Lower leg skin (tissue), 3 donors: ENCODE data around the gene EIF4EBP2.

Experiments used
- POLR2A ChIP-seq, 2 donors: fragments of 450-650 bp; IDR thresholded peaks; one replicate each; pipeline ENCODE4 v1.6.1; 2016 to 2017; ENCODE audit warnings: antibody characterized with exemption in 2 of 2, mild to moderate bottlenecking in 1 of 2, moderate library complexity in 1 of 2
- TF ChIP-seq, protein P1 (sequence below), 3 donors: fragments of 450-650 bp; IDR thresholded peaks; one replicate each; pipeline ENCODE4 v1.5.1; 2016; ENCODE audit warnings: antibody characterized with exemption in 3 of 3, mild to moderate bottlenecking in 3 of 3, moderate library complexity in 2 of 3

DNA sequence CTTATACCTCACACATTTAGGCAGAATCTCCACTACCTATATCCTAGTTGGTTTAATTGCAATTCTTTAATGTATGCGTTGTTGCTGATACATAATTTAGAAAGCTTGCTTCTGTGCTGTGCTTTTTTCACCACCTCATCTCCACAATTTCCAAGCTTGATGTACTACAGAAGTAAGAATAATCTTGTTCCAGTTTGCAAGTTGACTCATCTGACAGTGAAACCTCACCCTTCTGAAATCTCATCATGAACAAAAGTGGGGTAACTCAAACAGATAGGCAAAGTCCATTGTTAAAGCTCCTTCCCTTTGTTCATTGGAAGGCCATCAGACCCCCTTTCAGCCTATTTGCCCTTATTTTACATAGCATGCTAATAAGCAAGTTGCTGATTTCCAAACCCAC lies 13.6 kb downstream of the EIF4EBP2 start:
- no peak for TF ChIP-seq POLR2A (IDR thresholded peaks at IDR 0.05)
- TF ChIP-seq, protein P1, sequence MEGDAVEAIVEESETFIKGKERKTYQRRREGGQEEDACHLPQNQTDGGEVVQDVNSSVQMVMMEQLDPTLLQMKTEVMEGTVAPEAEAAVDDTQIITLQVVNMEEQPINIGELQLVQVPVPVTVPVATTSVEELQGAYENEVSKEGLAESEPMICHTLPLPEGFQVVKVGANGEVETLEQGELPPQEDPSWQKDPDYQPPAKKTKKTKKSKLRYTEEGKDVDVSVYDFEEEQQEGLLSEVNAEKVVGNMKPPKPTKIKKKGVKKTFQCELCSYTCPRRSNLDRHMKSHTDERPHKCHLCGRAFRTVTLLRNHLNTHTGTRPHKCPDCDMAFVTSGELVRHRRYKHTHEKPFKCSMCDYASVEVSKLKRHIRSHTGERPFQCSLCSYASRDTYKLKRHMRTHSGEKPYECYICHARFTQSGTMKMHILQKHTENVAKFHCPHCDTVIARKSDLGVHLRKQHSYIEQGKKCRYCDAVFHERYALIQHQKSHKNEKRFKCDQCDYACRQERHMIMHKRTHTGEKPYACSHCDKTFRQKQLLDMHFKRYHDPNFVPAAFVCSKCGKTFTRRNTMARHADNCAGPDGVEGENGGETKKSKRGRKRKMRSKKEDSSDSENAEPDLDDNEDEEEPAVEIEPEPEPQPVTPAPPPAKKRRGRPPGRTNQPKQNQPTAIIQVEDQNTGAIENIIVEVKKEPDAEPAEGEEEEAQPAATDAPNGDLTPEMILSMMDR (IDR thresholded peaks at IDR 0.05) = no peak
